ENCODE measurements around the gene FSD1. TPM values are rescaled to one million over a fixed set of nuclear protein-coding genes. Genes with fewer than 3 reads are reported as not detected.

The FSD1 gene
- total and polyA plus RNA-seq, 10 of the 15 experiments (the other 5 are each of a cell fraction or from before 2014, with no cell fraction given): 0.15 to 5.1 (median 4.0) TPM; not detected in 1

GRCh38 chr19:4369109-4369887, 64.9 kb downstream of the FSD1 start (continued):
- no peak for TF ChIP-seq CUX1 (IDR thresholded peaks at IDR 0.05; ENCODE audit: insufficient replicate concordance, low read depth, low read length)
- TF ChIP-seq ZNF274 (IDR thresholded peaks at IDR 0.05; ENCODE audit: insufficient read depth, insufficient read length): no peak
- TF ChIP-seq TAF1 (IDR thresholded peaks at IDR 0.05; ENCODE audit: borderline replicate concordance, low read depth, low read length): no peak
- TF ChIP-seq FOXK2 (IDR thresholded peaks at IDR 0.05): peak; percentile 28; the same call in 1 of the 2 replicates
- peak; percentile 60 to 64; a peak in 3 of 4 replicates for TF ChIP-seq BHLHE40 (IDR thresholded peaks at IDR 0.05; ENCODE audit: borderline replicate concordance in 1 of 2, low read depth in 2 of 2, low read length in 1 of 2)
- TF ChIP-seq CTCF (IDR thresholded peaks at IDR 0.05 in 2 of 3, conservative IDR thresholded peaks at IDR 0.05 in 1 of 3; ENCODE audit: control insufficient read depth in 2 of 3, extremely low read depth in 1 of 3, insufficient read depth in 1 of 3, low read depth in 3 of 3, low read length in 3 of 3): no peak
- TF ChIP-seq ATF7 (IDR thresholded peaks at IDR 0.05; ENCODE audit: low read depth): peak; percentile 69; the same call in 1 of the 2 replicates
- TF ChIP-seq BRCA1 (IDR thresholded peaks at IDR 0.05; ENCODE audit: low read depth, low read length): no peak
- TF ChIP-seq, protein P1, sequence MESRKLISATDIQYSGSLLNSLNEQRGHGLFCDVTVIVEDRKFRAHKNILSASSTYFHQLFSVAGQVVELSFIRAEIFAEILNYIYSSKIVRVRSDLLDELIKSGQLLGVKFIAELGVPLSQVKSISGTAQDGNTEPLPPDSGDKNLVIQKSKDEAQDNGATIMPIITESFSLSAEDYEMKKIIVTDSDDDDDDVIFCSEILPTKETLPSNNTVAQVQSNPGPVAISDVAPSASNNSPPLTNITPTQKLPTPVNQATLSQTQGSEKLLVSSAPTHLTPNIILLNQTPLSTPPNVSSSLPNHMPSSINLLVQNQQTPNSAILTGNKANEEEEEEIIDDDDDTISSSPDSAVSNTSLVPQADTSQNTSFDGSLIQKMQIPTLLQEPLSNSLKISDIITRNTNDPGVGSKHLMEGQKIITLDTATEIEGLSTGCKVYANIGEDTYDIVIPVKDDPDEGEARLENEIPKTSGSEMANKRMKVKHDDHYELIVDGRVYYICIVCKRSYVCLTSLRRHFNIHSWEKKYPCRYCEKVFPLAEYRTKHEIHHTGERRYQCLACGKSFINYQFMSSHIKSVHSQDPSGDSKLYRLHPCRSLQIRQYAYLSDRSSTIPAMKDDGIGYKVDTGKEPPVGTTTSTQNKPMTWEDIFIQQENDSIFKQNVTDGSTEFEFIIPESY (IDR thresholded peaks at IDR 0.05): no peak
- no peak; the same call in none of the 2 replicates for TF ChIP-seq POLR2A (IDR thresholded peaks at IDR 0.05; ENCODE audit: low read depth, low read length)
- no peak for TF ChIP-seq STAT3 (IDR thresholded peaks at IDR 0.05; ENCODE audit: low read depth, low read length)
- TF ChIP-seq, protein P2, sequence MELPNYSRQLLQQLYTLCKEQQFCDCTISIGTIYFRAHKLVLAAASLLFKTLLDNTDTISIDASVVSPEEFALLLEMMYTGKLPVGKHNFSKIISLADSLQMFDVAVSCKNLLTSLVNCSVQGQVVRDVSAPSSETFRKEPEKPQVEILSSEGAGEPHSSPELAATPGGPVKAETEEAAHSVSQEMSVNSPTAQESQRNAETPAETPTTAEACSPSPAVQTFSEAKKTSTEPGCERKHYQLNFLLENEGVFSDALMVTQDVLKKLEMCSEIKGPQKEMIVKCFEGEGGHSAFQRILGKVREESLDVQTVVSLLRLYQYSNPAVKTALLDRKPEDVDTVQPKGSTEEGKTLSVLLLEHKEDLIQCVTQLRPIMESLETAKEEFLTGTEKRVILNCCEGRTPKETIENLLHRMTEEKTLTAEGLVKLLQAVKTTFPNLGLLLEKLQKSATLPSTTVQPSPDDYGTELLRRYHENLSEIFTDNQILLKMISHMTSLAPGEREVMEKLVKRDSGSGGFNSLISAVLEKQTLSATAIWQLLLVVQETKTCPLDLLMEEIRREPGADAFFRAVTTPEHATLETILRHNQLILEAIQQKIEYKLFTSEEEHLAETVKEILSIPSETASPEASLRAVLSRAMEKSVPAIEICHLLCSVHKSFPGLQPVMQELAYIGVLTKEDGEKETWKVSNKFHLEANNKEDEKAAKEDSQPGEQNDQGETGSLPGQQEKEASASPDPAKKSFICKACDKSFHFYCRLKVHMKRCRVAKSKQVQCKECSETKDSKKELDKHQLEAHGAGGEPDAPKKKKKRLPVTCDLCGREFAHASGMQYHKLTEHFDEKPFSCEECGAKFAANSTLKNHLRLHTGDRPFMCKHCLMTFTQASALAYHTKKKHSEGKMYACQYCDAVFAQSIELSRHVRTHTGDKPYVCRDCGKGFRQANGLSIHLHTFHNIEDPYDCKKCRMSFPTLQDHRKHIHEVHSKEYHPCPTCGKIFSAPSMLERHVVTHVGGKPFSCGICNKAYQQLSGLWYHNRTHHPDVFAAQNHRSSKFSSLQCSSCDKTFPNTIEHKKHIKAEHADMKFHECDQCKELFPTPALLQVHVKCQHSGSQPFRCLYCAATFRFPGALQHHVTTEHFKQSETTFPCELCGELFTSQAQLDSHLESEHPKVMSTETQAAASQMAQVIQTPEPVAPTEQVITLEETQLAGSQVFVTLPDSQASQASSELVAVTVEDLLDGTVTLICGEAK (IDR thresholded peaks at IDR 0.05; ENCODE audit: borderline replicate concordance): no peak
- TF ChIP-seq EZH2 (IDR thresholded peaks at IDR 0.05; ENCODE audit: borderline replicate concordance, control insufficient read depth, low read depth, low read length): no peak
- TF ChIP-seq POU2F2 (IDR thresholded peaks at IDR 0.05; ENCODE audit: borderline replicate concordance, low read depth, low read length): no peak
- no peak for TF ChIP-seq CEBPB (IDR thresholded peaks at IDR 0.05; ENCODE audit: borderline replicate concordance in 1 of 2, low read depth in 2 of 2, low read length in 2 of 2)
